CD4-positive, alpha-beta T cell treated with Interleukin-21 for 1 hour (primary cell): ENCODE measurements around the gene SCAMP2.

Experiments
- DNase-seq: peaks from one replicate; pipeline ENCODE4 v3.0.0-alpha.2; 2020

Gene SCAMP2

GRCh38 chr15:74857671-74858368 lies 15.3 kb downstream of the SCAMP2 start:
- DNase-seq, result no peak

GRCh38 chr15:74857082-74857655 lies 16.0 kb downstream of the SCAMP2 start:
- no peak for DNase-seq

GRCh38 chr15:74856537-74856936 lies 16.6 kb downstream of the SCAMP2 start:
- no peak for DNase-seq

GRCh38 chr15:74855857-74856256 lies 17.3 kb downstream of the SCAMP2 start:
- DNase-seq, result no peak

GRCh38 chr15:74854453-74855022 lies 18.6 kb downstream of the SCAMP2 start:
- DNase-seq, result no peak

GRCh38 chr15:74851960-74852359 lies 21.2 kb downstream of the SCAMP2 start:
- DNase-seq, result no peak

- no peak for DNase-seq
Measured at GRCh38 chr15:74850393-74850792, 22.8 kb downstream of the SCAMP2 start.

- DNase-seq, result no peak
Measured at GRCh38 chr15:74847432-74847831, 25.7 kb downstream of the SCAMP2 start.

GRCh38 chr15:74845581-74845980 lies 27.6 kb downstream of the SCAMP2 start:
- DNase-seq, result peak; percentile 39

- DNase-seq, result peak; percentile 60
Measured at GRCh38 chr15:74845208-74845568, 28.0 kb downstream of the SCAMP2 start.

- no peak for DNase-seq
Measured at GRCh38 chr15:74844319-74845207, 28.6 kb downstream of the SCAMP2 start.

GRCh38 chr15:74843891-74844299 lies 29.3 kb downstream of the SCAMP2 start:
- no peak for DNase-seq

- no peak for DNase-seq
Measured at GRCh38 chr15:74843445-74843828, 29.7 kb downstream of the SCAMP2 start.

- DNase-seq, result peak; percentile 92
Measured at GRCh38 chr15:74842581-74843444, 30.4 kb downstream of the SCAMP2 start, which contains the start of gene ULK3. Gene ULK3 (minus strand): TSS chr15:74843156. CDS start chr15:74843105, 51 bp downstream.

GRCh38 chr15:74841891-74842373 lies 31.2 kb downstream of the SCAMP2 start:
- DNase-seq, result no peak

- DNase-seq, result no peak
Measured at GRCh38 chr15:74840851-74841775, 32.1 kb downstream of the SCAMP2 start.

GRCh38 chr15:74839526-74840395 lies 33.4 kb downstream of the SCAMP2 start:
- DNase-seq, result no peak

- no peak for DNase-seq
Measured at GRCh38 chr15:74838746-74839525, 34.2 kb downstream of the SCAMP2 start.

- no peak for DNase-seq
Measured at GRCh38 chr15:74838137-74838516, 35.0 kb downstream of the SCAMP2 start.
